ENCODE data around the gene CDC42EP3. TPM values are rescaled to one million over a fixed set of nuclear protein-coding genes. Genes with fewer than 3 reads are reported as not detected.

The CDC42EP3 gene
- total and polyA plus RNA-seq, 9 donors, result 17.0 to 36.6 (median 26.7) TPM

GRCh38 chr2:37649518-37649917 is 21.9 kb downstream of the CDC42EP3 start:
- Histone ChIP-seq H3K27ac (ENCODE audit: low read length) (no peak overlapping the region), H3K27me3 (ENCODE audit: control insufficient read depth, insufficient read depth, low read length) (no peaks in the 10 kb centered on the region), H3K4me1 (ENCODE audit: control insufficient read depth, insufficient read depth, low read length) (peaks cover 51% of the 10 kb centered on the region), H3K36me3 (ENCODE audit: control insufficient read depth, insufficient read depth, low read length) (peaks cover 9% of the 10 kb centered on the region), H3K4me3 (ENCODE audit: low read length) (no peak overlapping the region), H3K9me3 (replicated peaks; ENCODE audit: control insufficient read depth, low read depth, low read length) (peaks cover 4% of the 10 kb centered on the region)
- DNase-seq, result no peak
- 43% methylated on average over 1 of the region's 3 CpGs for WGBS (ENCODE audit: insufficient coverage)

- Histone ChIP-seq H3K36me3 (ENCODE audit: control insufficient read depth, insufficient read depth, low read length) (peaks cover 15% of the 10 kb centered on the region), H3K4me1 (ENCODE audit: control insufficient read depth, insufficient read depth, low read length) (peaks cover 42% of the 10 kb centered on the region), H3K9me3 (replicated peaks; ENCODE audit: control insufficient read depth, low read depth, low read length) (peaks cover 4% of the 10 kb centered on the region), H3K27me3 (ENCODE audit: control insufficient read depth, insufficient read depth, low read length) (no peaks in the 10 kb centered on the region), H3K4me3 (ENCODE audit: low read length) (no peak overlapping the region), H3K27ac (ENCODE audit: low read length) (peak overlapping the region; percentile 76)
- peak; percentile 82 for DNase-seq
- 60% methylated on average over 8 of the region's 9 CpGs for WGBS (ENCODE audit: insufficient coverage)
Observed at GRCh38 chr2:37648331-37649011, 23.0 kb downstream of the CDC42EP3 start.

- Histone ChIP-seq H3K9me3 (replicated peaks; ENCODE audit: control insufficient read depth, low read depth, low read length) (peaks cover 4% of the 10 kb centered on the region), H3K4me1 (ENCODE audit: control insufficient read depth, insufficient read depth, low read length) (peaks cover 39% of the 10 kb centered on the region), H3K4me3 (ENCODE audit: low read length) (no peak overlapping the region), H3K27ac (ENCODE audit: low read length) (peak overlapping the region; percentile 76), H3K36me3 (ENCODE audit: control insufficient read depth, insufficient read depth, low read length) (peaks cover 15% of the 10 kb centered on the region), H3K27me3 (ENCODE audit: control insufficient read depth, insufficient read depth, low read length) (no peaks in the 10 kb centered on the region)
- no peak for DNase-seq
- no CpG with 5 or more reads among the region's 2 CpGs for WGBS (ENCODE audit: insufficient coverage)
Observed at GRCh38 chr2:37647971-37648330, 23.5 kb downstream of the CDC42EP3 start.

- Histone ChIP-seq H3K9me3 (replicated peaks; ENCODE audit: control insufficient read depth, low read depth, low read length) (peaks cover 4% of the 10 kb centered on the region), H3K4me1 (ENCODE audit: control insufficient read depth, insufficient read depth, low read length) (peaks cover 33% of the 10 kb centered on the region), H3K4me3 (ENCODE audit: low read length) (no peak overlapping the region), H3K27ac (ENCODE audit: low read length) (no peak overlapping the region), H3K27me3 (ENCODE audit: control insufficient read depth, insufficient read depth, low read length) (no peaks in the 10 kb centered on the region), H3K36me3 (ENCODE audit: control insufficient read depth, insufficient read depth, low read length) (peaks cover 15% of the 10 kb centered on the region)
- 98% methylated on average over 6 of the region's 9 CpGs for WGBS (ENCODE audit: insufficient coverage)
- no peak for DNase-seq
Observed at GRCh38 chr2:37645836-37646235, 25.6 kb downstream of the CDC42EP3 start.

GRCh38 chr2:37645362-37645761 is 26.1 kb downstream of the CDC42EP3 start:
- H3K36me3 ChIP-seq (ENCODE audit: control insufficient read depth, insufficient read depth, low read length), result peaks cover 15% of the 10 kb centered on the region
- H3K9me3 ChIP-seq (replicated peaks; ENCODE audit: control insufficient read depth, low read depth, low read length), result peaks cover 4% of the 10 kb centered on the region
- DNase-seq, result no peak
- peaks cover 30% of the 10 kb centered on the region for H3K4me1 ChIP-seq (ENCODE audit: control insufficient read depth, insufficient read depth, low read length)
- 84% methylated on average over 4 of the region's 6 CpGs for WGBS (ENCODE audit: insufficient coverage)
- no peak overlapping the region for H3K4me3 ChIP-seq (ENCODE audit: low read length)
- H3K27ac ChIP-seq (ENCODE audit: low read length), result no peak overlapping the region
- no peaks in the 10 kb centered on the region for H3K27me3 ChIP-seq (ENCODE audit: control insufficient read depth, insufficient read depth, low read length)

GRCh38 chr2:37644191-37644590 is 27.3 kb downstream of the CDC42EP3 start:
- Histone ChIP-seq H3K4me3 (ENCODE audit: low read length) (no peak overlapping the region), H3K27ac (ENCODE audit: low read length) (no peak overlapping the region), H3K36me3 (ENCODE audit: control insufficient read depth, insufficient read depth, low read length) (peaks cover 15% of the 10 kb centered on the region), H3K9me3 (replicated peaks; ENCODE audit: control insufficient read depth, low read depth, low read length) (peaks cover 4% of the 10 kb centered on the region), H3K27me3 (ENCODE audit: control insufficient read depth, insufficient read depth, low read length) (no peaks in the 10 kb centered on the region), H3K4me1 (ENCODE audit: control insufficient read depth, insufficient read depth, low read length) (peaks cover 22% of the 10 kb centered on the region)
- WGBS (ENCODE audit: insufficient coverage), result 94% methylated on average over 4 of the region's 5 CpGs
- no peak for DNase-seq

- Histone ChIP-seq H3K36me3 (ENCODE audit: control insufficient read depth, insufficient read depth, low read length) (peaks cover 15% of the 10 kb centered on the region), H3K4me1 (ENCODE audit: control insufficient read depth, insufficient read depth, low read length) (peaks cover 18% of the 10 kb centered on the region)
- WGBS (ENCODE audit: insufficient coverage), result 93% methylated on average over 3 of the region's 5 CpGs
Observed at GRCh38 chr2:37643730-37644078, 27.7 kb downstream of the CDC42EP3 start.

GRCh38 chr2:37642907-37643729 is 28.3 kb downstream of the CDC42EP3 start:
- no CpG with 5 or more reads among the region's 6 CpGs for WGBS (ENCODE audit: insufficient coverage)
- Histone ChIP-seq H3K4me1 (ENCODE audit: control insufficient read depth, insufficient read depth, low read length) (peaks cover 13% of the 10 kb centered on the region), H3K36me3 (ENCODE audit: control insufficient read depth, insufficient read depth, low read length) (peaks cover 15% of the 10 kb centered on the region)

More at GRCh38 chr2:37643730-37644078, 27.7 kb downstream of the CDC42EP3 start:
- no peaks in the 10 kb centered on the region for H3K27me3 ChIP-seq (ENCODE audit: control insufficient read depth, insufficient read depth, low read length)
- H3K4me3 ChIP-seq (ENCODE audit: low read length), result no peak overlapping the region
- no peak overlapping the region for H3K27ac ChIP-seq (ENCODE audit: low read length)
- no peak for DNase-seq
- H3K9me3 ChIP-seq (replicated peaks; ENCODE audit: control insufficient read depth, low read depth, low read length), result peaks cover 4% of the 10 kb centered on the region

GRCh38 chr2:37641582-37642171 is 29.8 kb downstream of the CDC42EP3 start:
- DNase-seq, result peak; percentile 62
- Histone ChIP-seq H3K27ac (ENCODE audit: low read length) (no peak overlapping the region), H3K4me3 (ENCODE audit: low read length) (no peak overlapping the region), H3K9me3 (replicated peaks; ENCODE audit: control insufficient read depth, low read depth, low read length) (no peaks in the 10 kb centered on the region), H3K36me3 (ENCODE audit: control insufficient read depth, insufficient read depth, low read length) (peaks cover 15% of the 10 kb centered on the region), H3K4me1 (ENCODE audit: control insufficient read depth, insufficient read depth, low read length) (peaks cover 7% of the 10 kb centered on the region), H3K27me3 (ENCODE audit: control insufficient read depth, insufficient read depth, low read length) (no peaks in the 10 kb centered on the region)
- no CpG with 5 or more reads among the region's 7 CpGs for WGBS (ENCODE audit: insufficient coverage)

More at GRCh38 chr2:37642907-37643729, 28.3 kb downstream of the CDC42EP3 start:
- Histone ChIP-seq H3K27me3 (ENCODE audit: control insufficient read depth, insufficient read depth, low read length) (no peaks in the 10 kb centered on the region), H3K9me3 (replicated peaks; ENCODE audit: control insufficient read depth, low read depth, low read length) (peaks cover 4% of the 10 kb centered on the region), H3K27ac (ENCODE audit: low read length) (no peak overlapping the region), H3K4me3 (ENCODE audit: low read length) (no peak overlapping the region)
- DNase-seq, result no peak

GRCh38 chr2:37639631-37640030 is 31.8 kb downstream of the CDC42EP3 start:
- Histone ChIP-seq H3K9me3 (replicated peaks; ENCODE audit: control insufficient read depth, low read depth, low read length) (no peaks in the 10 kb centered on the region), H3K27ac (ENCODE audit: low read length) (no peak overlapping the region), H3K4me3 (ENCODE audit: low read length) (no peak overlapping the region), H3K4me1 (ENCODE audit: control insufficient read depth, insufficient read depth, low read length) (peaks cover 9% of the 10 kb centered on the region), H3K36me3 (ENCODE audit: control insufficient read depth, insufficient read depth, low read length) (peaks cover 6% of the 10 kb centered on the region), H3K27me3 (ENCODE audit: control insufficient read depth, insufficient read depth, low read length) (no peaks in the 10 kb centered on the region)
- no peak for DNase-seq
- WGBS (ENCODE audit: insufficient coverage), result 60% methylated on average over 1 of the region's 3 CpGs
